ENCODE results near the gene SEZ6.

Gene SEZ6

DNA sequence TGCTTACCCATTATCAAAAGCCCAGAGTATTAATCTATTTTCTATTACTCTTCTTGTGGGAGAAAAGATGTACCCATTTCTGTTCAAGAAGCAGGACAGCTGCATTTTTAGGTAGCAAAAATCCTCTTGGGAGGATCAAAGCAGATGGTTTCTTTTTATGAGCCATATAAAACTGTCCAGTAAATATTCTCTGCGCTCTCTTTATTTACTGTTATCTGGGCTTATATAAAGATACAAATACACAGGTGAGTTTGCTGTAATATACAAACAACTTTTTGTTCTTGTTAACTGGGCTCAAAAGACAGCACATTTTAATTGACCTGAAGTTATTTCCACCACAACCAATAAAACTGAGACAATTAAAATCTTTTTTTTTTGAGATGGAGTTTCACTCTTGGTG lies 64.6 kb downstream of the SEZ6 start:
- no peaks in the 10 kb centered on the region for H3K9me3 ChIP-seq (ENCODE audit: severe bottlenecking)
- TF ChIP-seq, protein P1, sequence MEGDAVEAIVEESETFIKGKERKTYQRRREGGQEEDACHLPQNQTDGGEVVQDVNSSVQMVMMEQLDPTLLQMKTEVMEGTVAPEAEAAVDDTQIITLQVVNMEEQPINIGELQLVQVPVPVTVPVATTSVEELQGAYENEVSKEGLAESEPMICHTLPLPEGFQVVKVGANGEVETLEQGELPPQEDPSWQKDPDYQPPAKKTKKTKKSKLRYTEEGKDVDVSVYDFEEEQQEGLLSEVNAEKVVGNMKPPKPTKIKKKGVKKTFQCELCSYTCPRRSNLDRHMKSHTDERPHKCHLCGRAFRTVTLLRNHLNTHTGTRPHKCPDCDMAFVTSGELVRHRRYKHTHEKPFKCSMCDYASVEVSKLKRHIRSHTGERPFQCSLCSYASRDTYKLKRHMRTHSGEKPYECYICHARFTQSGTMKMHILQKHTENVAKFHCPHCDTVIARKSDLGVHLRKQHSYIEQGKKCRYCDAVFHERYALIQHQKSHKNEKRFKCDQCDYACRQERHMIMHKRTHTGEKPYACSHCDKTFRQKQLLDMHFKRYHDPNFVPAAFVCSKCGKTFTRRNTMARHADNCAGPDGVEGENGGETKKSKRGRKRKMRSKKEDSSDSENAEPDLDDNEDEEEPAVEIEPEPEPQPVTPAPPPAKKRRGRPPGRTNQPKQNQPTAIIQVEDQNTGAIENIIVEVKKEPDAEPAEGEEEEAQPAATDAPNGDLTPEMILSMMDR (IDR thresholded peaks at IDR 0.05; ENCODE audit: poor library complexity, severe bottlenecking), result no peak
- no peak for DNase-seq (ENCODE audit: low spot score)
- ATAC-seq (ENCODE audit: low read depth), result no peak
- H3K36me3 ChIP-seq (ENCODE audit: low read depth), result peaks cover 44% of the 10 kb centered on the region
- no peak overlapping the region for H3K4me3 ChIP-seq (ENCODE audit: severe bottlenecking)
- H3K27ac ChIP-seq (ENCODE audit: poor library complexity, severe bottlenecking), result no peak overlapping the region
- no peaks in the 10 kb centered on the region for H3K27me3 ChIP-seq (ENCODE audit: insufficient read depth, poor library complexity, severe bottlenecking)
- peaks cover 29% of the 10 kb centered on the region for H3K4me1 ChIP-seq (ENCODE audit: insufficient read depth, poor library complexity, severe bottlenecking)

DNA sequence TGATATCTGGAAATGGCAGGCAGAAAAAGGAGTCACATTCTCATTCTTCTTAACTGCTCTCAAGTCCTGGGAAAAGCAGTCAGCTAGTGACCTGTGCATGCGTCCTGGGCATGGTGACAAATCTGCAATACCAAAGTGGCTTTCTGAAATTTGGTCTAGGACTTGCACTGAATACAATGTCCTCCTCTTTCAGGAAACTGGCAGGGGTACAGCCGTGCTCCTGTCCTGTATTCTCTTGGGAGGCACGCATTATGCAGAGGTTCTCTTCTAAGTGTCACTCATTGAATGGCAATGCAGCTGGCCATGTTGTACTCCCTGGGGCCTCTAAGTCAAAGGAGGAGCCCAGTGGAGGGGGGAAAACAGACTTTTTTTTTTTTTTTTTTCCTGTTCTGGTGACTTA lies 65.2 kb downstream of the SEZ6 start:
- Histone ChIP-seq H3K9me3 (ENCODE audit: severe bottlenecking) (no peaks in the 10 kb centered on the region), H3K4me3 (ENCODE audit: severe bottlenecking) (no peak overlapping the region), H3K27ac (ENCODE audit: poor library complexity, severe bottlenecking) (no peak overlapping the region), H3K36me3 (ENCODE audit: low read depth) (peaks cover 46% of the 10 kb centered on the region), H3K27me3 (ENCODE audit: insufficient read depth, poor library complexity, severe bottlenecking) (no peaks in the 10 kb centered on the region), H3K4me1 (ENCODE audit: insufficient read depth, poor library complexity, severe bottlenecking) (peaks cover 24% of the 10 kb centered on the region)
- TF ChIP-seq, protein P1 (IDR thresholded peaks at IDR 0.05; ENCODE audit: poor library complexity, severe bottlenecking), result no peak
- DNase-seq (ENCODE audit: low spot score) (no peak), ATAC-seq (ENCODE audit: low read depth) (no peak)

DNA sequence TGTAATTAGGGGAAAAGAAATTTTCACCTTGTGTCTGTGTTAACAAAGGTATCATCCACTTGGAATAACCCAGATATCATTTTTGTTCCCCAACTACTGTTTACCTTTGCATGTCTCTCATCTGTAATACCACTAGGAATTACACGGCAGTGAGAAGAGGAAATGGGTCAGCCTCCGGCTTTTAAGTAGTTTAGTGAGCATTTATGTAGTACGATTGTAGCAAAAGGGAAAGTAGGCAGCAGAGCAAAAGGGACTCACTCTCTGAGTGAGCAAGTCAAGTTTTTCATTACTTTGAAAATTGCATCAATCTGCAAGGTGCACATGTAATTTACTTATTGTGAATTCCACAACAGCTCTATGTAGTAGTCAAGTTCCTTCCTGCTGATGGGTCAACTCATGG lies 65.7 kb downstream of the SEZ6 start:
- TF ChIP-seq, protein P1 (IDR thresholded peaks at IDR 0.05; ENCODE audit: poor library complexity, severe bottlenecking), result no peak
- no peaks in the 10 kb centered on the region for H3K9me3 ChIP-seq (ENCODE audit: severe bottlenecking)
- no peaks in the 10 kb centered on the region for H3K27me3 ChIP-seq (ENCODE audit: insufficient read depth, poor library complexity, severe bottlenecking)
- no peak for DNase-seq (ENCODE audit: low spot score)
- H3K27ac ChIP-seq (ENCODE audit: poor library complexity, severe bottlenecking), result no peak overlapping the region
- peaks cover 19% of the 10 kb centered on the region for H3K4me1 ChIP-seq (ENCODE audit: insufficient read depth, poor library complexity, severe bottlenecking)
- no peak overlapping the region for H3K4me3 ChIP-seq (ENCODE audit: severe bottlenecking)
- no peak for ATAC-seq (ENCODE audit: low read depth)
- peaks cover 45% of the 10 kb centered on the region for H3K36me3 ChIP-seq (ENCODE audit: low read depth)

DNA sequence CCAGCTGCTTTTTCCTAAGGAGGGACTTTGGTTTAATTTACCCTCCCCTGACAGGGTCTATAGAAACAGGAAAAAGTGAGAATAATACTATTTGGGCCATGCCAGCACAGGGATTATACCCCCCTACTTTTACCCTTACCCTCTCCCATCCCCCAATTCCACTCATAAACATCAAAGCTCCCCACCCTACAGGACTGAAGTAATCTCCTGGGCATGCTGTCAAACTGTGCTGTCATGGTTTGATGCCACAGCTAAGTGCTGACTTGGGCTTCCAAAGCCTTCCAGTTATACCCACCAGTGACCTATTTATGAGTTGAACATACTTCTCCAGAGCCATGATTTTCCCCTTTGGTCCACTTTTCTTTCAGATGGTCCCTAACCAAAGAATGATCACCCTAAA lies 67.3 kb downstream of the SEZ6 start:
- Histone ChIP-seq H3K9me3 (ENCODE audit: severe bottlenecking) (no peaks in the 10 kb centered on the region), H3K4me1 (ENCODE audit: insufficient read depth, poor library complexity, severe bottlenecking) (peaks cover 19% of the 10 kb centered on the region), H3K4me3 (ENCODE audit: severe bottlenecking) (no peak overlapping the region), H3K27ac (ENCODE audit: poor library complexity, severe bottlenecking) (peak overlapping the region; percentile 26), H3K27me3 (ENCODE audit: insufficient read depth, poor library complexity, severe bottlenecking) (no peaks in the 10 kb centered on the region), H3K36me3 (ENCODE audit: low read depth) (peaks cover 37% of the 10 kb centered on the region)
- TF ChIP-seq, protein P1 (IDR thresholded peaks at IDR 0.05; ENCODE audit: poor library complexity, severe bottlenecking), result no peak
- ATAC-seq (ENCODE audit: low read depth), result peak; percentile 36; the same call in 1 of the 3 replicates
- no peak for DNase-seq (ENCODE audit: low spot score)

DNA sequence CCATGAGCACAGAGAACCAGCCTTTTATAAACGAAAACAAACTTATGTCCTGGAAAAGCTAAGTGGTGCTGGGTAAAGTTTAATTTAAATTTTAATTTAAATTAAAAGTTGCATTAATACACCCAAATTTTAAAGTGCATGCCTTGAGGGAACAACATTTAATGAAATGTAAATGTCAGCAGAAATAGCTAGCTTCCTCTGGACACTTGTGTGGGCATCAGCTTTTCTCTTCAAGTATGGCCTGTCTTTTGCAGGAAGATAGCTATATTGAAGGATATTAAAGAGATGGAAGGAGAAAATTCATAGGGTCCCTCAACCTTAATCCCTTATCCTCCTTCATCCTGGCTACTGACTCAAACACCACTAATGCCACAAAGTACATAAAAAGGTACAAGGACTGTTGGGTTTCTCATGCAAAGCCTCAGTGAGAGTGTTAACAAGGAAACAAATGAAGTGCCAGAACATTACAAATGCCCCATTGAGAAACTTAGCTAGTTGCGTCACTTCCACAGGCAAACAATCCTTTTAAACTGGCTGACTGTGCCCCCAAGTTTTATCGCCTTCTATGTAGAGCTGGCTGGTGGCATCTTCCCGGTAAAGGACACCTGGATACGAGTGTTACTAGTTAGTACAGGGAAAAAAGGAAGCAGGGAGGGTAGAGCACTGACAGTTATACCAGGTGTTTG lies 68.6 kb downstream of the SEZ6 start:
- ATAC-seq (ENCODE audit: low read depth), result peak; percentile 57; the same call in 1 of the 3 replicates
- H3K4me3 ChIP-seq (ENCODE audit: severe bottlenecking), result no peak overlapping the region
- no peaks in the 10 kb centered on the region for H3K9me3 ChIP-seq (ENCODE audit: severe bottlenecking)
- peak overlapping the region; percentile 26 for H3K27ac ChIP-seq (ENCODE audit: poor library complexity, severe bottlenecking)
- TF ChIP-seq, protein P1 (IDR thresholded peaks at IDR 0.05; ENCODE audit: poor library complexity, severe bottlenecking), result no peak
- H3K27me3 ChIP-seq (ENCODE audit: insufficient read depth, poor library complexity, severe bottlenecking), result no peaks in the 10 kb centered on the region
- H3K4me1 ChIP-seq (ENCODE audit: insufficient read depth, poor library complexity, severe bottlenecking), result peaks cover 19% of the 10 kb centered on the region
- H3K36me3 ChIP-seq (ENCODE audit: low read depth), result peaks cover 31% of the 10 kb centered on the region
- no peak for DNase-seq (ENCODE audit: low spot score)

All from RWPE2 (cell line).